DND-41 (cell line): Measurements from ENCODE around the gene ZNHIT6.

Source experiments
- CTCF ChIP-seq: IDR thresholded peaks from 2 replicates; pipeline ENCODE4 v1.5.1; 2012; ENCODE audit warnings: borderline replicate concordance, low read length, moderate library complexity, mild to moderate bottlenecking; ENCODE audit not compliant: poor library complexity, severe bottlenecking; ENCODE audit errors: extremely low read depth
- EZH2 ChIP-seq: IDR thresholded peaks from 3 replicates; pipeline ENCODE4 v1.6.1; 2012; ENCODE audit warnings: borderline replicate concordance, low read depth, mild to moderate bottlenecking, moderate library complexity, low read length, inconsistent platforms; ENCODE audit not compliant: severe bottlenecking

GRCh38 chr1:85617633-85618100, 90.6 kb downstream of the ZNHIT6 start:
- TF ChIP-seq CTCF (no peak), EZH2 (no peak)
